Naive thymus-derived CD8-positive, alpha-beta T cell (primary cell): ENCODE data around the gene SPATA31D1. TPM values are rescaled to one million over a fixed set of nuclear protein-coding genes. Genes with fewer than 3 reads are reported as not detected.

Experiments
- ATAC-seq, 2 donors: fragments of 150-1000 bp; cut with Tn5 transposase in 1 of 2; sonication (Bioruptor Pico), chemical (Tn5 transposase) in 1 of 2; 1 replicate in 1 of 2; 2 replicates in 1 of 2; pipeline ENCODE4 v1.10.0; 2021; ENCODE audit warnings: mild to moderate bottlenecking in 2 of 2, moderate library complexity in 2 of 2
- POLR2A ChIA-PET: fragments of 350-600 bp; sonication (Branson Sonifier 250); formaldehyde crosslinking; loops from one replicate; lab custom pipeline; 2021; ENCODE audit warnings: antibody characterized with exemption; lab: Charles Lee
- DNase-seq, 10 donors: peaks; one replicate each; pipeline versions ENCODE4 v3.0.0 to v3.0.0-alpha.2; 2020 to 2022
- H3K27ac Mint-ChIP-seq, 10 donors: one replicate each; pipeline ENCODE4 v1.8.0; 2020 to 2022; ENCODE audit warnings: mild to moderate bottlenecking in 10 of 10, mixed read lengths in 10 of 10, moderate library complexity in 4 of 10, inconsistent platforms in 1 of 10
- H3K27me3 Mint-ChIP-seq, 5 donors: one replicate each; pipeline ENCODE4 v1.8.0; 2021 to 2022; ENCODE audit warnings: mixed read lengths in 5 of 5
- H3K36me3 Mint-ChIP-seq, 3 donors: one replicate each; pipeline ENCODE4 v1.8.0; 2020 to 2022; ENCODE audit warnings: mixed read lengths in 3 of 3, mild to moderate bottlenecking in 2 of 3, inconsistent platforms in 1 of 3
- H3K4me1 Mint-ChIP-seq, 4 donors: one replicate each; pipeline ENCODE4 v1.8.0; 2021 to 2022; ENCODE audit warnings: mixed read lengths in 4 of 4
- H3K4me3 Mint-ChIP-seq, 10 donors: one replicate each; pipeline ENCODE4 v1.8.0; 2020 to 2022; ENCODE audit warnings: mild to moderate bottlenecking in 10 of 10, mixed read lengths in 10 of 10, moderate library complexity in 6 of 10, inconsistent platforms in 1 of 10
- H3K9me3 Mint-ChIP-seq, 9 donors: one replicate each; pipeline ENCODE4 v1.8.0; 2020 to 2022; ENCODE audit warnings: mixed read lengths in 9 of 9, mild to moderate bottlenecking in 3 of 9, inconsistent platforms in 1 of 9, moderate library complexity in 1 of 9
- polyA plus RNA-seq, 3 donors: library from polyadenylated mRNA; unstranded; fragments of 300-500 nt; fragmentation: Illumina TruSeq; gene quantifications; one replicate each; pipeline ENCODE4 v1.2.3, GENCODE V29; 2021
- total RNA-seq, 8 experiments: library from RNA in 2 of 8; stranded (reverse) in 2 of 8; gene quantifications; one replicate each; pipeline ENCODE4 v1.2.3 and lab custom pipeline; 2021 to 2026

The SPATA31D1 gene
- total and polyA plus RNA-seq, 5 experiments from 2014 or later, result not detected

GRCh38 chr9:81981883-81982282 lies 6.7 kb upstream of the SPATA31D1 start:
- Mint-ChIP-seq H3K27ac (no peak overlapping the region), H3K4me1 (peaks cover 0 to 6% (median 0%) of the 10 kb centered on the region in 4 donors), H3K9me3 (peaks cover 0 to 12% (median 0%) of the 10 kb centered on the region in 9 donors), H3K4me3 (no peak overlapping the region), H3K36me3 (no peaks in the 10 kb centered on the region), H3K27me3 (peaks cover 0 to 4% (median 0%) of the 10 kb centered on the region in 5 donors)
- ATAC-seq (no peak), DNase-seq (no peak)
- POLR2A ChIA-PET, result no interaction called here

DNA sequence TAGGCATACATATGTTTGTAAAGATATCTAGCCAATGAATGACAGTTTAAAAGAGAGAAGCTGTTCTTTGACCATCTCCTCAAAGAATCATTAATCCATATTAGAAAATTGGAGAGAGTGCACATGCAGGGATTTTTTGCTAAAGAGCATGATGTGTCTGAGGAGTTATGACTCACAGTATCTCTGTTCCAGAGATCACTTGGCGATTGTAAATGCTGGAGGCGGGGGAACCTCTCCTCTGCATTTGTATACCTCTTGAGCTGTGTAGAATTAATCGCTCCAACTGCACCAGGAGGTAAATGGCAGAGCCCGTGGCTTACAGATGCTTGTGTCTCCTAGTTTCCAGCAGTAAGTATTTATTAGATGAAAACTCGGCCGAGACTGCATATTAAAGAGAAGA lies 3.6 kb upstream of the SPATA31D1 start:
- Mint-ChIP-seq H3K27ac (no peak overlapping the region), H3K4me1 (peaks cover 0 to 6% (median 0%) of the 10 kb centered on the region in 4 donors), H3K27me3 (peaks cover 0 to 4% (median 0%) of the 10 kb centered on the region in 5 donors), H3K9me3 (peaks cover 0 to 4% (median 0%) of the 10 kb centered on the region in 9 donors), H3K4me3 (no peak overlapping the region), H3K36me3 (no peaks in the 10 kb centered on the region)
- DNase-seq (no peak), ATAC-seq (no peak)
- POLR2A ChIA-PET, result no interaction called here

DNA sequence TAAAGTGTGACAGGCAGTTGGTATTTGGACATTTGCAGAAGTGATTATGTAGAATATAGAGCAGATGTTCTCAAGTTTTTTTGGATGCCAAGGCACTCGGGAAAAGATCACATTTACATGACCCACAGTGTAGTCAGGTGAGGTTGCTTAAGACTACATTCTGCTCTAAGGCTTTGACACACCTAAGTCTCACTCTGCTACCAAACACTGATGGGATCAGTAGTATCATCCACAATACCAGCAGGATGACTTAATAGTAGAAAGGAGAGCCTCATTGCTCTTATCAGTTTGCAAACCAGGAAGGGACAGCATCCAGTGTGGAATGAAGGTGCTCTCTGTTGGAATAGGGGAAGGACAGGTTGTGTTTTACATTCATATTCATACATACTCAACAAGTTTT lies 2.5 kb upstream of the SPATA31D1 start:
- DNase-seq (no peak), ATAC-seq (no peak)
- Mint-ChIP-seq H3K4me1 (peaks cover 0 to 6% (median 0%) of the 10 kb centered on the region in 4 donors), H3K36me3 (no peaks in the 10 kb centered on the region), H3K9me3 (peaks cover 0 to 5% (median under 1%) of the 10 kb centered on the region in 9 donors), H3K27ac (no peak overlapping the region), H3K4me3 (no peak overlapping the region), H3K27me3 (peaks cover 0 to 4% (median under 1%) of the 10 kb centered on the region in 5 donors)
- POLR2A ChIA-PET, result no interaction called here

DNA sequence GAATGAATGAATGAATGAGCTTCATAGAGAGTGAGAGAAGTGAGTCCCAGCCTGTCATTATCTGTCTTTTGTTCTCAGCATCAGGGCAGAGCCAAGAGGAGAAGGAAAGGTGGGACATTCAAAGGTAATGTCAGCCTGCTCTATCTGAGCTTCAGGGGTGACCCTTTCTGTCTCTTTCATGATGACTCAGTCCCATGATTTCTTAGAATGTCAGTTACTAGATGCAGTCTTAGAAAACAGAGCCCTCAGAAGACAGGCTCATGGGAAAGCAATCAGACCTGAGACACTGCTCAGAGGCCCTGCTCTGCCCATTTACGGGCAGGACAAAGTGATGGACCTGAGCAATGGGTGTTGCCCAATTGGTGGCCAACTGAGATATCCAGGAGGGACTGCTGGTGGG lies 1.1 kb downstream of the SPATA31D1 start:
- peaks cover 0 to 26% (median 4%) of the 10 kb centered on the region in 9 donors for H3K9me3 Mint-ChIP-seq
- no peak overlapping the region for H3K27ac Mint-ChIP-seq
- peaks cover 0 to 5% (median 1%) of the 10 kb centered on the region in 5 donors for H3K27me3 Mint-ChIP-seq
- no peak for DNase-seq
- peaks cover 0 to 2% (median 0%) of the 10 kb centered on the region in 3 donors for H3K36me3 Mint-ChIP-seq
- ATAC-seq, result no peak
- H3K4me1 Mint-ChIP-seq, result no peaks in the 10 kb centered on the region
- POLR2A ChIA-PET, result no interaction called here
- H3K4me3 Mint-ChIP-seq, result no peak overlapping the region

DNA sequence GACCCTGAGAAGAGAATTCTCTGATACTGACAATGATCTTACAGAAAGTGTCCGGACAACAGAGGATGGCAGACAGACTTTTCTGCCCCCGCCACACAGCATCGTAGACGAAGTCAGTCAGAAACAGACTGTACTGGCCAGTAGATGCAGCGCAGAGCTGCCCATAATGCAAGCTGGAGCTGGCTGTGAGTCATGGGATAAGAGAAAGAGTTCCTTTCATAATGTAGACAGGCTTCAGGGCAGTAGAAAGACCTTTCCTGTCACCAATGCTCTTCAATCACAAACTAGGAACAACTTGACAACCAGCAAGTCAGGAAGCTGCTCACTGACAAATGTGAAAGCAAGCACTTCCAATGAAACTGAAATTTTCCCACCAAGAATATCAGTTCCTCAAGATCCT lies 5.1 kb downstream of the SPATA31D1 start:
- DNase-seq, result no peak
- peaks cover 0 to 2% (median 0%) of the 10 kb centered on the region in 3 donors for H3K36me3 Mint-ChIP-seq
- no peaks in the 10 kb centered on the region for H3K4me1 Mint-ChIP-seq
- no peak overlapping the region for H3K4me3 Mint-ChIP-seq
- peaks cover 0 to 5% (median 1%) of the 10 kb centered on the region in 5 donors for H3K27me3 Mint-ChIP-seq
- ATAC-seq, result no peak
- POLR2A ChIA-PET, result no interaction called here
- H3K9me3 Mint-ChIP-seq, result peaks cover 0 to 38% (median 5%) of the 10 kb centered on the region in 9 donors
- no peak overlapping the region for H3K27ac Mint-ChIP-seq

DNA sequence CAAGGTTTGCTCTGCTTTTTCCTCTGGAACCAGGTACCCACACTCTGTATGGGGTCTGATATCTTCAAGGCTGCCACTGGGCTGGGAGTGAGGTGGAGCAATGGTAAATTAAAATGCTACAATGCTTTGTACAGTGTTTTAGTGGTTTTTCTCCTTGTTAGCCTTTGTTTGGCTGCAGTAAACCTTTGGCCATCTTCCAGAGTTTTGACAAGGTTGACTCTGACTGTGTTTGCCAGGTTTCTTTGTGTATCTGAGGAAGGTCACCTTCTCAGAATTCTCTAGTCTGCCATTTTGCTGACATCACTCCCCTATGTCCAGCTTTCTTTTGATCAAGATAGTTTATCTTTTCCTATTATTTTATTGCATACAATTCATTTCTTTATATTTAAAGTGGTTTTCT lies 11.2 kb downstream of the SPATA31D1 start:
- Mint-ChIP-seq H3K36me3 (no peaks in the 10 kb centered on the region), H3K4me3 (no peak overlapping the region), H3K27ac (no peak overlapping the region), H3K4me1 (no peaks in the 10 kb centered on the region), H3K9me3 (peaks cover 0 to 12% (median 3%) of the 10 kb centered on the region in 9 donors), H3K27me3 (no peaks in the 10 kb centered on the region)
- DNase-seq (no peak), ATAC-seq (no peak)
- POLR2A ChIA-PET, result no interaction called here

DNA sequence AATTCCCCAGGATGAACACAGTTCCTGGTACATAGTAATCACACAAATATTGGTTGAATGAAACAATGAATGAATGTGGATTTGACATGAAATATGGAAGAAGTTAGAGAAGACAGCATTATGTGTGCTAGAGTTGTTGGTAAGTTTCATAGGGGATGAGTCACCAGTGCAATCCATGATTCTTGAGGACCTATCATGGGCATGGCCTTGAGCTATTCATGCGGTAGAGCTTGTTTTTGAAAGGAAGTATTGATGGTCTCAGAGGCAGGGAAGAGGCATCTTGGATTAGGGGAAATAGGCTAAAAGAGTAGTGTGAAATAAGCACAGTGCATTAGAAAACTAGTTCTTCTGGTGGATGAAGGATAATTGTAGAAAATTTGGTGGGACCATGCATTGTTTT lies 22.1 kb downstream of the SPATA31D1 start:
- peaks cover 0 to 8% (median 0%) of the 10 kb centered on the region in 5 donors for H3K27me3 Mint-ChIP-seq
- POLR2A ChIA-PET, result no interaction called here
- H3K4me3 Mint-ChIP-seq, result no peak overlapping the region
- H3K27ac Mint-ChIP-seq, result no peak overlapping the region
- DNase-seq (no peak), ATAC-seq (no peak)
- H3K4me1 Mint-ChIP-seq, result no peaks in the 10 kb centered on the region
- H3K36me3 Mint-ChIP-seq, result no peaks in the 10 kb centered on the region
- peaks cover 0 to 26% (median 9%) of the 10 kb centered on the region in 9 donors for H3K9me3 Mint-ChIP-seq

DNA sequence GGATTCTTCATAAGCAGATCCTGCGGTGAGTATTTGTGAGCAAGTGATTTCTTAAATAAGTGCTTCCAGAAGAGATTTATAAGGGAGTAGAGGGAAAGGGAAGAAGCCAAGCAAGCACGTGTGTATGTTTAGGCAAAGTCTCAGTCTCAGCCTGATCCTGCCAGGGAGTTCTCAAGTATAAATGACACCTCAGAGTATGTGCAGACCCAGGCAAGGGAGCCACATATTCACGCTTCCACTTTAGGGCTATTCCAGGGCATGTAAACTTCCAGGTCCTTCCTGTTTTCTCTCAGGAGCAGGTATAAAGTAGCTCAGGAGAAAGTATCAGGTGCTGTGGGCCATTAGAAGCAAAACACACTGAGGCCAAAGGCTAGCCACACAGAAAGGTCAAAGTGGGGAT lies 22.6 kb downstream of the SPATA31D1 start:
- no peaks in the 10 kb centered on the region for H3K36me3 Mint-ChIP-seq
- H3K27me3 Mint-ChIP-seq, result peaks cover 0 to 8% (median 0%) of the 10 kb centered on the region in 5 donors
- no peaks in the 10 kb centered on the region for H3K4me1 Mint-ChIP-seq
- ATAC-seq, result no peak
- no peak for DNase-seq
- no peak overlapping the region for H3K27ac Mint-ChIP-seq
- H3K4me3 Mint-ChIP-seq, result no peak overlapping the region
- POLR2A ChIA-PET, result no interaction called here
- H3K9me3 Mint-ChIP-seq, result peaks cover 0 to 26% (median 7%) of the 10 kb centered on the region in 9 donors

DNA sequence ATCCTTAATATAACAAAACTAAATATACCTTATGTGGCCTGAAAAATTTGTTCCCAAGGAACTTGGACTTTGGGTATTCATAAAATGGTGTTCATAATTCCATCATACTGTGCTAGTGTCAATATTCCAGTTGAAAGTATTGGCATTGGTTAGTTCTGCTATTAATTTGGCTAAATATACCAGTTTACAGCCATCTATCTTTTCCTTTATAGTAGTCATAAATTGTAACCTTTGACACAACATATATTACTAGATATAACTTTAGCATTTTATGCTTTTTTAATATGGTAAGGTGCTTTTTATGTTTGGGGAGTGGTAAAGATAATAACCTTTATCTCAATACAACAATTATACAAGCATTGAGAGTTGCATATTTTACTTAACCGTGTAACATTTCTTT lies 23.7 kb downstream of the SPATA31D1 start:
- Mint-ChIP-seq H3K27ac (no peak overlapping the region), H3K27me3 (peaks cover 0 to 4% (median 0%) of the 10 kb centered on the region in 5 donors), H3K9me3 (peaks cover 0 to 26% (median 11%) of the 10 kb centered on the region in 9 donors), H3K4me3 (no peak overlapping the region), H3K4me1 (no peaks in the 10 kb centered on the region), H3K36me3 (peaks cover 0 to 4% (median 0%) of the 10 kb centered on the region in 3 donors)
- ATAC-seq (no peak), DNase-seq (no peak)
- POLR2A ChIA-PET, result no interaction called here

GRCh38 chr9:82020331-82020730 lies 31.8 kb downstream of the SPATA31D1 start:
- peaks cover 0 to 12% (median 0%) of the 10 kb centered on the region in 3 donors for H3K36me3 Mint-ChIP-seq
- H3K4me1 Mint-ChIP-seq, result peaks cover 0 to 2% (median 0%) of the 10 kb centered on the region in 4 donors
- DNase-seq (no peak), ATAC-seq (no peak)
- H3K9me3 Mint-ChIP-seq, result peaks cover 0 to 18% (median 13%) of the 10 kb centered on the region in 9 donors
- POLR2A ChIA-PET, result no interaction called here
- no peak overlapping the region for H3K4me3 Mint-ChIP-seq
- peaks cover 0 to 4% (median 0%) of the 10 kb centered on the region in 5 donors for H3K27me3 Mint-ChIP-seq
- no peak overlapping the region for H3K27ac Mint-ChIP-seq

DNA sequence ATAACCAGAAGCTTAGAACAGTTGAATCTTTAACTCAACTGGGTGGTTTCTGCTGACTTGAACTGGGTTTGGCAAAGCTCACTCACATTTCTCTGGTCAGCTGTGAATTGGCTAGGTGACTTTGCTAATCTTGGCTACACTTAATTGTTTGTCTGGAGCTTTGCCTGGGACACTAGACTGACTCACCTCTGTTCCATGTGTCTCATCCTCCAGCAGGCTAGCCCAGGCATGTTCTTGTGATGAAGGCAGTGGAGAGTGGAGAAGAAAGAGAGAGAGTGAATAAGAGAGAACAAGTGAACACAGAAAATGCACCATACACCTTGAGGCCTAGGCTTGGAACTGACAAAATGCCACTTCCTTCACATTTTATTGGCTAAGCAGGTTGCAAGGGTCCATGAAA lies 32.6 kb downstream of the SPATA31D1 start:
- H3K9me3 Mint-ChIP-seq, result peaks cover 0 to 18% (median 11%) of the 10 kb centered on the region in 9 donors
- ATAC-seq, result no peak
- H3K4me1 Mint-ChIP-seq, result peaks cover 0 to 2% (median 0%) of the 10 kb centered on the region in 4 donors
- H3K27me3 Mint-ChIP-seq, result peaks cover 0 to 4% (median 0%) of the 10 kb centered on the region in 5 donors
- H3K4me3 Mint-ChIP-seq, result no peak overlapping the region
- POLR2A ChIA-PET, result no interaction called here
- DNase-seq, result no peak
- H3K27ac Mint-ChIP-seq, result no peak overlapping the region
- peaks cover 0 to 12% (median 0%) of the 10 kb centered on the region in 3 donors for H3K36me3 Mint-ChIP-seq

DNA sequence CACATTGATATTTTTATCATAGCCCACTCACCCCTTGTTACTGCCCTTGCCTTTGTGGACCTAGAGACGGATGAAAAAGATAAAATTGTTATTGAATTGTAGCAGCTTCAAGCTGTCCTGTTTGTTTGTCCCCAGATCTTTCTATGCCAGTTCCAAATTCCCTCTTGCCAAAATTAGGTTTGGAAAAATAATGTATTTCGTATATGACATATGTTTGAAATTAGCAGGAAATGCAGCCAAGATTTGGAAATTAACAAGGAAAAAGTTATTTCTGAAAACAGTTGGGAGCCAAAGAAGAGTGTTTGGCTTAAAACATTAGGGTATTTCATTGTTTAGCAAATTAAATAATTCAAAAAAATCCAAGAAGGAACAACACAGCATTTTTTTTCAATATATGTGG lies 33.5 kb downstream of the SPATA31D1 start:
- POLR2A ChIA-PET, result no interaction called here
- no peak overlapping the region for H3K27ac Mint-ChIP-seq
- peaks cover 0 to 13% (median 9%) of the 10 kb centered on the region in 9 donors for H3K9me3 Mint-ChIP-seq

GRCh38 chr9:82024908-82025307 lies 36.3 kb downstream of the SPATA31D1 start:
- H3K9me3 Mint-ChIP-seq, result peaks cover 0 to 9% (median 0%) of the 10 kb centered on the region in 9 donors
- POLR2A ChIA-PET, result no interaction called here
- no peak overlapping the region for H3K4me3 Mint-ChIP-seq
- H3K36me3 Mint-ChIP-seq, result no peaks in the 10 kb centered on the region
- peaks cover 0 to 9% (median 0%) of the 10 kb centered on the region in 5 donors for H3K27me3 Mint-ChIP-seq
- DNase-seq (no peak), ATAC-seq (no peak)
- H3K27ac Mint-ChIP-seq, result no peak overlapping the region
- peaks cover 0 to 2% (median 0%) of the 10 kb centered on the region in 4 donors for H3K4me1 Mint-ChIP-seq

More for the DNA sequence above, 33.5 kb downstream of the SPATA31D1 start:
- H3K4me1 Mint-ChIP-seq, result peaks cover 0 to 2% (median 0%) of the 10 kb centered on the region in 4 donors
- no peak for DNase-seq
- H3K4me3 Mint-ChIP-seq, result no peak overlapping the region
- H3K36me3 Mint-ChIP-seq, result peaks cover 0 to 8% (median 0%) of the 10 kb centered on the region in 3 donors
- H3K27me3 Mint-ChIP-seq, result peaks cover 0 to 4% (median 0%) of the 10 kb centered on the region in 5 donors
- ATAC-seq, result no peak
